ENCODE data around the gene ADD2.

GRCh38 chr2:70797506-70797905 is 29.5 kb upstream of the ADD2 start:
- TF ChIP-seq EZH2 (IDR thresholded peaks at IDR 0.05; ENCODE audit: insufficient read depth, poor library complexity, severe bottlenecking) (no peak), EZH2phosphoT487 (IDR thresholded peaks at IDR 0.05; ENCODE audit: insufficient read depth, low read depth) (no peak)

Measured in GM23248 (cell line).